IMR-90 (cell line): ENCODE results near the gene CHMP6.

ENCODE experiments used
- CEBPB ChIP-seq: IDR thresholded peaks from 2 replicates; pipeline ENCODE4 v1.6.1; 2012; ENCODE audit warnings: low read depth, low read length, improper control_type of control experiment
- MAFK ChIP-seq: IDR thresholded peaks from 2 replicates; pipeline ENCODE4 v1.6.1; 2012; ENCODE audit warnings: low read depth, low read length, improper control_type of control experiment
- MAZ ChIP-seq: IDR thresholded peaks from 2 replicates; pipeline ENCODE4 v1.6.1; 2012; ENCODE audit warnings: low read depth, mild to moderate bottlenecking, low read length, improper control_type of control experiment, moderate library complexity, borderline replicate concordance
- MXI1 ChIP-seq: IDR thresholded peaks from 2 replicates; pipeline ENCODE4 v1.6.1; 2012; ENCODE audit warnings: low read depth, mild to moderate bottlenecking, low read length, moderate library complexity, borderline replicate concordance
- RAD21 ChIP-seq: IDR thresholded peaks from 2 replicates; pipeline ENCODE4 v1.6.1; 2012; ENCODE audit warnings: low read length, improper control_type of control experiment
- RCOR1 ChIP-seq: IDR thresholded peaks from 2 replicates; pipeline ENCODE4 v1.6.1; 2012; ENCODE audit warnings: mild to moderate bottlenecking, low read length, improper control_type of control experiment; ENCODE audit not compliant: insufficient replicate concordance
- TF ChIP-seq, protein P1 (sequence below): conservative IDR thresholded peaks from 2 replicates; pipeline ENCODE4 v1.5.1; 2012; ENCODE audit warnings: mild to moderate bottlenecking, low read depth, low read length, improper control_type of control experiment
- TF ChIP-seq, protein P2 (sequence below): fragments of 150-350 bp; IDR thresholded peaks from 2 replicates; pipeline ENCODE4 v1.6.1; 2017; ENCODE audit warnings: mild to moderate bottlenecking, antibody characterized with exemption, low read length, low read depth

DNA sequence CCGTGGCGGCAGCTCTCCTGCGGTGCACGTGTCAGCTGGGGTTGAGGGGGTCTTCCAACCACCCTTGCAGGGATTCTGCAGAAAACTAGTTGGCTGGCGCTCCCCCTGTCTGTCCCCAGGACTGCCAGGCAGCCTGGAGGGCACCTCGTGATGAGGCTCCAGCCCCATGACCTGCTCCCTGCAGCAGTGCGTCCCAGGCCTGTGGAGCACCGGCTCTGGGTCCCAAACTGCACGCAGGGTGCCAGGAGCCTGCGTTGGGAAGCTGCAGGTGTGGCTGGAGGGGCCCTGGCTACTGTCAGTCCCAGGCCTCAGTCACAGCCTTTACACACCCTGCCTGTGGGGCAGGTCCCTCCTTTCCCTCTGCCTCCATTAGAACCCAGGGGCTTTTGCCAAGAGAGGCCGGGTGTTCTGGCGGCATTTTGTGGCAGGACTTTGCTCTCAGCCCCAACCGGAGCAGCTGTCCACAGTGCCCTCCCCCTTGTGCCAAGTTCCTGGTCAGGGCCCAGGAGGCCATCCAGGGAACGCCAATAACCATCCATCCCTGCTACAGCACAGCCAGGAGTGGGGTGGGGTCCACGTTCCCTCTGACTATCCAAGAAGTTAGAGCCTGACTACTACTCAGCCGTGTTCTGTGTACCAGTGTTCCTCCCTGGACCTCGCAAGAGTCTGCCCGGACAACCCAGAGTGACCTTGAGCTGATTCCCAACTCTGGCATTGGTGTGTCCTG lies 9.2 kb downstream of the CHMP6 start:
- TF ChIP-seq MAFK (no peak), CEBPB (no peak), MXI1 (no peak), RAD21 (no peak), MAZ (no peak), RCOR1 (no peak)
- TF ChIP-seq, protein P1, sequence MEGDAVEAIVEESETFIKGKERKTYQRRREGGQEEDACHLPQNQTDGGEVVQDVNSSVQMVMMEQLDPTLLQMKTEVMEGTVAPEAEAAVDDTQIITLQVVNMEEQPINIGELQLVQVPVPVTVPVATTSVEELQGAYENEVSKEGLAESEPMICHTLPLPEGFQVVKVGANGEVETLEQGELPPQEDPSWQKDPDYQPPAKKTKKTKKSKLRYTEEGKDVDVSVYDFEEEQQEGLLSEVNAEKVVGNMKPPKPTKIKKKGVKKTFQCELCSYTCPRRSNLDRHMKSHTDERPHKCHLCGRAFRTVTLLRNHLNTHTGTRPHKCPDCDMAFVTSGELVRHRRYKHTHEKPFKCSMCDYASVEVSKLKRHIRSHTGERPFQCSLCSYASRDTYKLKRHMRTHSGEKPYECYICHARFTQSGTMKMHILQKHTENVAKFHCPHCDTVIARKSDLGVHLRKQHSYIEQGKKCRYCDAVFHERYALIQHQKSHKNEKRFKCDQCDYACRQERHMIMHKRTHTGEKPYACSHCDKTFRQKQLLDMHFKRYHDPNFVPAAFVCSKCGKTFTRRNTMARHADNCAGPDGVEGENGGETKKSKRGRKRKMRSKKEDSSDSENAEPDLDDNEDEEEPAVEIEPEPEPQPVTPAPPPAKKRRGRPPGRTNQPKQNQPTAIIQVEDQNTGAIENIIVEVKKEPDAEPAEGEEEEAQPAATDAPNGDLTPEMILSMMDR: no peak
- TF ChIP-seq, protein P2, sequence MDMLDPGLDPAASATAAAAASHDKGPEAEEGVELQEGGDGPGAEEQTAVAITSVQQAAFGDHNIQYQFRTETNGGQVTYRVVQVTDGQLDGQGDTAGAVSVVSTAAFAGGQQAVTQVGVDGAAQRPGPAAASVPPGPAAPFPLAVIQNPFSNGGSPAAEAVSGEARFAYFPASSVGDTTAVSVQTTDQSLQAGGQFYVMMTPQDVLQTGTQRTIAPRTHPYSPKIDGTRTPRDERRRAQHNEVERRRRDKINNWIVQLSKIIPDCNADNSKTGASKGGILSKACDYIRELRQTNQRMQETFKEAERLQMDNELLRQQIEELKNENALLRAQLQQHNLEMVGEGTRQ: no peak
